Measurements from ENCODE around the gene ARMC2.

- TF ChIP-seq, protein P1, sequence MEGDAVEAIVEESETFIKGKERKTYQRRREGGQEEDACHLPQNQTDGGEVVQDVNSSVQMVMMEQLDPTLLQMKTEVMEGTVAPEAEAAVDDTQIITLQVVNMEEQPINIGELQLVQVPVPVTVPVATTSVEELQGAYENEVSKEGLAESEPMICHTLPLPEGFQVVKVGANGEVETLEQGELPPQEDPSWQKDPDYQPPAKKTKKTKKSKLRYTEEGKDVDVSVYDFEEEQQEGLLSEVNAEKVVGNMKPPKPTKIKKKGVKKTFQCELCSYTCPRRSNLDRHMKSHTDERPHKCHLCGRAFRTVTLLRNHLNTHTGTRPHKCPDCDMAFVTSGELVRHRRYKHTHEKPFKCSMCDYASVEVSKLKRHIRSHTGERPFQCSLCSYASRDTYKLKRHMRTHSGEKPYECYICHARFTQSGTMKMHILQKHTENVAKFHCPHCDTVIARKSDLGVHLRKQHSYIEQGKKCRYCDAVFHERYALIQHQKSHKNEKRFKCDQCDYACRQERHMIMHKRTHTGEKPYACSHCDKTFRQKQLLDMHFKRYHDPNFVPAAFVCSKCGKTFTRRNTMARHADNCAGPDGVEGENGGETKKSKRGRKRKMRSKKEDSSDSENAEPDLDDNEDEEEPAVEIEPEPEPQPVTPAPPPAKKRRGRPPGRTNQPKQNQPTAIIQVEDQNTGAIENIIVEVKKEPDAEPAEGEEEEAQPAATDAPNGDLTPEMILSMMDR (IDR thresholded peaks at IDR 0.05): no peak
- no peak for TF ChIP-seq POLR2A (IDR thresholded peaks at IDR 0.05)
These were observed 35.0 kb downstream of the ARMC2 start for GRCh38 chr6:108883172-108883571.
